ENCODE measurements around the gene TNFAIP3. TPM values are rescaled to one million over a fixed set of nuclear protein-coding genes. Genes with fewer than 3 reads are reported as not detected.

The TNFAIP3 gene
- total and polyA plus RNA-seq, 2 of the 8 experiments (the other 6 are each of a cell fraction or from before 2014, with no cell fraction given): 1.6 to 2.0 TPM

DNA sequence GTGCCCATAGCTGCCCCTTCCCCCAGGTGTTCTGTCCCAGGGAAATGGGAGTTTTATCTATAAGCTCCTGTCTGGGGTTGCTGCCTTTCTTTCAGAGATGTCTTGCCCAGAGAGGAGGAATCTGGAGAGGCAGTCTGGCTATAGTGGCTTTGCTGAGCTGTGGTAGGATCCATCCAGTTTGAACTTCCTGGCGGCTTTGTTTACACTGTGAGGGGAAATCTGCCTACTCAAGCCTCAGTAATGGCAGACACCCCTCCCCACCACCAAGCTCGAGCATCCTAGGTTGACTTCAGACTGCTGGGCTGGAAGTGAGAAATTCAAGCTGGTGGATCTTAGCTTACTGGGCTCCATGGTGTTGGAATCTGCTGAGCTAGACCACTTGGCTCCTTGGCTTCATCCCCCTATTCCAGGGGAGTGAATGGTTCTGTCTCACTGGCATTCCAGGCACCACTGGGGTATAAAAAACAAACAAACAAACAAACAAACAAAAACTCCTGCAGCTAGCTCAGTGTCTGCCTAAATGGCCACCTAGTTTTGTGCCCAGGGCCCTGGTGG lies 24.0 kb downstream of the TNFAIP3 start:
- no peak for DNase-seq (ENCODE audit: low read depth in 1 of 2, low spot score in 2 of 2)
- no peak overlapping the region for H4K5ac ChIP-seq (ENCODE audit: insufficient read length, low read depth, low read length)
- FAIRE-seq: no peak
- H2BK15ac ChIP-seq (ENCODE audit: low read length): no peak overlapping the region
- H2BK5ac ChIP-seq (ENCODE audit: low read depth, low read length): no peak overlapping the region
- no peaks in the 10 kb centered on the region for H3K27me3 ChIP-seq (replicated peaks in 1 of 4; ENCODE audit: control insufficient read depth in 3 of 4, extremely low read depth in 1 of 4, insufficient read depth in 3 of 4, low read length in 3 of 4)
- no peak overlapping the region for H2AK5ac ChIP-seq (ENCODE audit: low read depth, low read length)
- no peaks in the 10 kb centered on the region for H3K79me2 ChIP-seq (ENCODE audit: control insufficient read depth in 1 of 2, insufficient read depth in 2 of 2, low read length in 2 of 2)
- H3K4me3 ChIP-seq (ENCODE audit: extremely low read depth in 1 of 4, insufficient read depth in 2 of 4, low read depth in 3 of 4, low read length in 4 of 4): no peak overlapping the region
- H3K4me2 ChIP-seq (ENCODE audit: insufficient read depth in 1 of 2, low read depth in 2 of 2, low read length in 2 of 2): no peak overlapping the region
- no peak overlapping the region for H2AFZ ChIP-seq (ENCODE audit: low read length)
- H3K56ac ChIP-seq (replicated peaks; ENCODE audit: insufficient read length, low read depth, low read length): no peak overlapping the region
- POLR2A ChIA-PET (ENCODE audit: partially characterized antibody): no interaction called here
- no peak overlapping the region for H3K27ac ChIP-seq (ENCODE audit: low read depth, low read length)
- CTCF ChIA-PET (ENCODE audit: partially characterized antibody): interaction anchor here (1.0 to 3.2 kb wide), 6 partner anchors 10 to 57 kb away, joined by 3 to 11 read pairs (median 4); no protein-coding TSS in a partner anchor
- H2BK20ac ChIP-seq (ENCODE audit: low read length): no peak overlapping the region
- H4K20me1 ChIP-seq (replicated peaks in 1 of 2; ENCODE audit: control insufficient read depth in 1 of 2, insufficient read depth in 2 of 2, low read length in 2 of 2): no peaks in the 10 kb centered on the region
- no peak overlapping the region for H2BK120ac ChIP-seq (replicated peaks; ENCODE audit: low read depth, low read length)
- no peak overlapping the region for H4K91ac ChIP-seq (replicated peaks; ENCODE audit: insufficient read length, low read length)
- H3K9me3 ChIP-seq (ENCODE audit: insufficient read depth in 2 of 2, low read depth in 1 of 2, low read length in 1 of 2): no peaks in the 10 kb centered on the region
- H3K36me3 ChIP-seq (ENCODE audit: control insufficient read depth in 2 of 4, insufficient read depth in 4 of 4, low read length in 3 of 4): no peaks in the 10 kb centered on the region
- no peaks in the 10 kb centered on the region for H3K23me2 ChIP-seq (ENCODE audit: low read depth, low read length)
- no peak overlapping the region for H3K23ac ChIP-seq (ENCODE audit: insufficient read length)
- H2BK12ac ChIP-seq (ENCODE audit: low read depth, low read length): no peak overlapping the region
- WGBS, 2 experiments (ENCODE audit: extremely low coverage in 1 of 2, insufficient coverage in 1 of 2, insufficient read length in 1 of 2, insufficient replicate concordance in 2 of 2, low coverage in 1 of 2, low lambda C conversion rate in 2 of 2, missing lambda C conversion rate in 1 of 2): 92% methylated on average over 2 of the region's 2 CpGs; no CpG with 5 or more reads in 1 of the 2 experiments
- no peak overlapping the region for H3K9ac ChIP-seq (replicated peaks in 1 of 4; ENCODE audit: extremely low read depth in 1 of 4, low read depth in 3 of 4, low read length in 3 of 4)
- no peak overlapping the region for H3K14ac ChIP-seq (ENCODE audit: insufficient read length)
- H4K8ac ChIP-seq (ENCODE audit: extremely low read depth, insufficient read depth, low read length): no peak overlapping the region
- no peaks in the 10 kb centered on the region for H3K79me1 ChIP-seq (ENCODE audit: low read depth, low read length)
- no peak overlapping the region for H3K4ac ChIP-seq (replicated peaks; ENCODE audit: insufficient read length, low read depth, low read length)
- H3K4me1 ChIP-seq (replicated peaks in 1 of 4; ENCODE audit: control insufficient read depth in 3 of 4, insufficient read depth in 4 of 4, low read length in 3 of 4): no peaks in the 10 kb centered on the region
- H3K18ac ChIP-seq (ENCODE audit: extremely low read depth, low read length): no peak overlapping the region
- TF ChIP-seq EP300 (IDR thresholded peaks at IDR 0.05; ENCODE audit: borderline replicate concordance in 1 of 2, low read depth in 2 of 2, low read length in 2 of 2) (no peak), NANOG (IDR thresholded peaks at IDR 0.05; ENCODE audit: insufficient read depth, low read depth, low read length, poor library complexity, severe bottlenecking) (no peak), SAP30 (IDR thresholded peaks at IDR 0.05; ENCODE audit: insufficient read depth, insufficient replicate concordance, low read length) (no peak), SP4 (IDR thresholded peaks at IDR 0.05; ENCODE audit: low read length) (no peak), KDM1A (IDR thresholded peaks at IDR 0.05; ENCODE audit: borderline replicate concordance, low read length) (no peak), GTF2F1 (IDR thresholded peaks at IDR 0.05; ENCODE audit: borderline replicate concordance, low read depth, low read length) (no peak), SUZ12 (IDR thresholded peaks at IDR 0.05; ENCODE audit: low read length) (no peak), FOSL1 (IDR thresholded peaks at IDR 0.05; ENCODE audit: insufficient read depth, low read depth, low read length) (no peak), MAFK (IDR thresholded peaks at IDR 0.05; ENCODE audit: low read depth, low read length) (no peak), CREB1 (IDR thresholded peaks at IDR 0.05) (no peak), SP1 (IDR thresholded peaks at IDR 0.05; ENCODE audit: low read depth, low read length) (no peak), HDAC6 (IDR thresholded peaks at IDR 0.05; ENCODE audit: low read depth, low read length) (no peak), ZNF274 (IDR thresholded peaks at IDR 0.05; ENCODE audit: borderline replicate concordance, extremely low read depth, low read length) (no peak), CEBPB (IDR thresholded peaks at IDR 0.05; ENCODE audit: low read depth, low read length) (no peak), SP2 (IDR thresholded peaks at IDR 0.05; ENCODE audit: low read length) (no peak)
